SK-N-MC (cell line): ENCODE results near the gene ADGRD2.

Source experiments
- EZH2 ChIP-seq: fragments of 200-600 bp; sonication (generic); IDR thresholded peaks from one replicate; pipeline ENCODE4 v1.6.1; 2017; ENCODE audit warnings: antibody characterized with exemption
- POLR2AphosphoS5 ChIP-seq: IDR thresholded peaks from 2 replicates; pipeline ENCODE4 v1.6.1; 2012; ENCODE audit warnings: mild to moderate bottlenecking, low read depth, low read length, borderline replicate concordance

GRCh38 chr9:124506433-124506832 is 56.2 kb downstream of the ADGRD2 start:
- TF ChIP-seq EZH2, result no peak
- no peak for TF ChIP-seq POLR2AphosphoS5
